Smooth muscle cell of the brain vasculature (primary cell): ENCODE results near the gene ANO7.

ENCODE experiments used
- DNase-seq: peaks from one replicate; pipeline ENCODE4 v3.0.0-alpha.2; 2012; ENCODE audit warnings: low read depth, low spot score

The ANO7 gene

DNA sequence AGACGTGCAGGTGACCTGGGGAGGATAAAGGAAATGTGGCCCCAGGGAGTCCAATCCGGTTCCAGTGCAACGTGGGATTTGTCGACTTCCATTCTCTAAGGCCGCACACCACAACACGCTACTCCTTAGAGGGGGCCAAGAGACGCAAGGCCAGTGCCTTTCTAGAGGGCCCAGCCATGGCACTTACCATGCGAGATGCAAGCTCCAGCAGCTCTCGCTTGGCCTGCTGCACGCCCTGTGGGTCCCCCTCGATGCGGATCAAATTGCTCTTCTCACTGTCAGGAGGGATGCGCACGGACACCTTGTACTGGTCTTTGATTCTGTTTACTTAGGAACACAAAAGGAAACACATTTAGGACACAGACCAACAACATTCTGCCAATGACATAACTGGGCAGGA, 61.2 kb downstream of the ANO7 start:
- DNase-seq: no peak

GRCh38 chr2:241252778-241253475, 64.5 kb downstream of the ANO7 start:
- DNase-seq: no peak

GRCh38 chr2:241254904-241255351, 66.5 kb downstream of the ANO7 start:
- DNase-seq: no peak

GRCh38 chr2:241255542-241256167, 67.2 kb downstream of the ANO7 start:
- DNase-seq: no peak

GRCh38 chr2:241256168-241256545, 67.7 kb downstream of the ANO7 start:
- DNase-seq: no peak

DNA sequence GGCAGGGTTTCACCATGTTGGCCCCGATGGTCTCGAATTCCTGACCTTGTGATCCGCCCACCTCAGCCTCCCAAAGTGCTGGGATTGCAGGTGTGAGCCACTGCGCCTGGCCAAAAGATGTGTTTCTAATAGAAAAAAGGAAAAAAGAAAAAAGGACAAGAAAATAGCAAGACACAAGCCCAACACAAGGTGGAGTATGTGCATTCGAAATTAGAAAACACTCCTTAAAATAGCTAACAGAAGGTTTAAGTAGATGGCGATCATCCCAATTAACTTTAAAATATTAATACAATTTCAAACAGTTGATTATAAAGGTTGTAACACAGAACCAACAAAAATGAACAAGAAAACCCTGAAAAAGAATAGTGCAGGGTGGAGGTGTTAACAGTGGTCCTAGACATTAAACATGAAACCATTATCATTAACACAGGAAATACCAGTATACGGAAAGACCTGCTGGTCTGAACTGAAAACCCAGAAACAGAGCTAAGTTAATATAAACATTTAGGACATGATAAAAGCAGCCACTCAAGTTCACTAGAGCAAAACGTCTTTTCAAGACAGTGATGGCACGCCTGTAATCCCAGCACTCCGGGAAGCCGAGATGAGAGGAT, 69.0 kb downstream of the ANO7 start:
- no peak for DNase-seq

DNA sequence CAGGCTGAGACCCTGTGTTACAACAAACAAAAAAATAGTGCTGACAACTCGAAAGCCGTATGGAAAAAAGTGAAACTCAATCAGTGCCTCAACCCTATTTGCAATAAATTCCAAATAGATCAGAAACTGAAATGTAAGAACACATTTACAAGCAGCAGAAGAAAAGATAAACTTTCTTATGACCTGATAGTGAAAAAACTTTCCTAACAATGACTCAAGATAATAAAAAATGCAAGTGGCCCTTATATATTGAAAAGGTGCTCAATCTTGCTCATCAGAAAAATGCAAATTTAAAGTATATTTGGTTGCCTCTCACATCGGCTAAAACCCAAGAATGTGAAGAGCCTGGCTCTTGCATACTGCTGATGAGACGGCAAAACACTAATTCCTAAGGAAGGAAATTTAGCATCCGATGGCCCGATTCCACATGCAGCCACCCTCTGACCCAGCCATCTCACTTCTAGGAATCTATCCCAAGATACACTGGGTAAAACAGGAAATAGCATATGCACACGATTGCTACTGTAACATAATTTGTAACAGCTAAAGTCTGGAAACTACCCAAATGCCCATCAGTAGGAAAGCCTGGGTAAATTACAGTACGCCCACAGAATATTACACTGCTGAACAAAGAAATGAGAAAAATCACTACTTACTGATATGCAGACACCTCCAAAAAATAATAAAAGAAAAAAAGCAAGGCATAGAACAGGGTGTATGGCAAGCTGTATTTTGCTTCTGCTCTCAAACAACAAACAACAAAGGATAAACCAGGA, 70.2 kb downstream of the ANO7 start:
- DNase-seq: no peak

GRCh38 chr2:241260911-241261310, 72.4 kb downstream of the ANO7 start:
- DNase-seq: no peak

- DNase-seq: no peak
These were observed 73.2 kb downstream of the ANO7 start for GRCh38 chr2:241261628-241262027.

DNA sequence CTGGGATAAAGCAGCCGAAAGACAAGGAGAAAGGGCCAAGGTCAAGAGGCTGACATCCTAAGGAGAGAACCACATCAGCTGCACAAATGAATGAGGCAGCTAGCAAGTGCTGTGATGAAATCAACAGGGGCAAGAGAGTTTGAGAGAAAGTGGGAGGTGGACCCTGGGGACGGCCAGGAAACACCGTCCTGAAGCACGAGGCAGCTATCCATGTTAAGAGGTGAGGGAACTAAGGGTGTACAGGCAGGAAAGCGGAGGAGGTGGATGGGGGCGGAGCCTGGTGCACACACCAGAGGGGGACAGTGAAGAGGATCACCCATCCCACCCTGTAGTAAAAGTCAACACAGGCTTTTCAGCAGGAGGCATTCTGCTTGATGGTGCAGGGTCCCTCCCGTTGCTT, 74.6 kb downstream of the ANO7 start:
- DNase-seq: no peak

- DNase-seq: no peak
These were observed 77.0 kb downstream of the ANO7 start for GRCh38 chr2:241265506-241265905.

- no peak for DNase-seq
These were observed 79.0 kb downstream of the ANO7 start for GRCh38 chr2:241267249-241268067.

- no peak for DNase-seq
These were observed 79.8 kb downstream of the ANO7 start for GRCh38 chr2:241268306-241268705.

DNA sequence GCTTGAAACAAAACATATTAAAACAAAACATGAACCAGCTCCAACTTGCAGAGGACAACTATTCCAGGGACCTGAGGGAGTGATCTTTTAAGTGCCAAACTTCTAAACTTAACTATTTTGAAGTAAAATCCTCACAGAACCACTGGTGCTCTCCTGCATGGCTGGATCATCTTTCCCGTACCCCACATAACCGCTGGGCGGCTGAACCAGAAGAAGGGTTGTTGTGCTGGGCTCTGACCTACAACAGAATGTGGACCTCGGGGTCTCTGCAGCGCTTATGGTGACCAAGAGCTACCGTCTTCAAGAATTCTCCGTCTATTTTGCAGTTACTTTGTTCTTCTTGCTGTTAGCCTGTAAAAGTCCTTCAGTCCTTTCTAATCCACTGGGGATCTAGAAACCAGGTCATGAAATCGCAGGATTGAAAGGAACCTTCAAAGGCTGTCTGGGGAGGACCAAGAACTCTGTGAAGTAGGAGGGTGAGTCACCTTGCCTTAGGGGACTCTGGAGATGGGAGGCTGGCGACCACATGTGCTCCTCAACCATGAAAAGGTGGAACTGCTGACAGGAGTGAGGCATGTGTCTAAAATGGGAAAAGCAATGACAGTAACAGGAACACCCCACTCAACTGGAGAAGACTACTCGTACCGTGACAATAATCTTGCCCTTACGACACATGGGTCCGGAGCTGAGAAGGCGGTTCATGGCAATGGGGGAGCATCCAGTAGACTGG, 80.4 kb downstream of the ANO7 start:
- no peak for DNase-seq

DNA sequence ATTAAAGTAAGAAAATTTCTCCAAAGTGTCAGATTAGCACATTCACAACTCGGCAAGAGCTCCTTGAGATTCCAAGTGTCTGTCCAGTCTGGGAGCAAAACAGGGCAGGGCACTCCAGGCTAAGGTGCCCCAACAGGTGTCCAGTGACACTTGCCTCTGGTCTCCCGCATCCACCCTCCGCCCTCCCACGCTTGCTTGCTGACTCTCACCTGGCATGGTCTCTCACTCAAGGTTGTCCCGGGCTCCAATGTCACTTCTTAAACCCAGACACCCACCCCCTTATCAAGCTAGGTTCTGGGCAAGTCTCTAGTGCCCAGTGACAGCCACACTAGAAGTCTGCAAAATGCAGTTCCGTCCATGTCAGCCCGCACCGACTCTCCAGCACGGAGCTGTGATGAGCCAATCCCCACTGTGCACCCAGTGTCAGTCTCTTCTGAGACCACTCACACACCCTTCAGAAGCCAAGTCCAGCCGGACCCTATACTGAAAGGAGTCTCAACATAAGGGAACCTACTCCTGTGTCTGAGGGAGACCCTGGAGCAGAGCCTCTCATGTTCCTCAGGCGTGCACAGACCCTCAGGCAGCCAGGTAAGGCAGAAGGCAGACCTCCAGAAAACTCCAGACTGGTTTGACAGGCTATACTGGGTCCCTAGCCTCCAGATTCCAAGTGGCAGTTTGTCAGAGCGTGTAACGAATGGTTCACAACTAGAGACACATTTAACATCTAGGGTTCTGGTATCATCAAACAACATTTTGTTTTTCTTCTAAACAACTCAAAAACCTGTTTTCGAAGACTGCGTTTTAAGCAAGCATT, 81.4 kb downstream of the ANO7 start:
- DNase-seq: no peak

DNA sequence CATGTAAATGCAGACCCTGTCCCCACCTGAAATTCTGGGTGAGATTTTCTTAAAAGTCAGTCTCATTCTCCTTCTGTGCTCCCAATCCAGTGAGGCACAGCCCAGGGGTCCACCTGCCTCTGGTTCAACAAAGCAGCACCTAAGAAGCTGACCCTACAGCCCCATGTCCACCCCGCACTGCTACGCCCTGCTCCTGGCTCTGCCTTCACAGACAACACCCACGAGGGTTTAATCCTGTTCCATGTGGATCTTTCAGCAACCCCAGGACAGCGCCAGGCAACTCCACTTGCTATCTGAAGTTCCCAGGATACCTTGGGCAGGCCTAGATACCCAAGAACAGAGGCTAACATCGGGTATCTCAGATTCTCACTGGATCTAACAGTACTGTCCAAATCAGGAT, 82.1 kb downstream of the ANO7 start:
- DNase-seq: no peak

- DNase-seq: peak; percentile 33
These were observed 83.3 kb downstream of the ANO7 start for GRCh38 chr2:241271706-241272302.

DNA sequence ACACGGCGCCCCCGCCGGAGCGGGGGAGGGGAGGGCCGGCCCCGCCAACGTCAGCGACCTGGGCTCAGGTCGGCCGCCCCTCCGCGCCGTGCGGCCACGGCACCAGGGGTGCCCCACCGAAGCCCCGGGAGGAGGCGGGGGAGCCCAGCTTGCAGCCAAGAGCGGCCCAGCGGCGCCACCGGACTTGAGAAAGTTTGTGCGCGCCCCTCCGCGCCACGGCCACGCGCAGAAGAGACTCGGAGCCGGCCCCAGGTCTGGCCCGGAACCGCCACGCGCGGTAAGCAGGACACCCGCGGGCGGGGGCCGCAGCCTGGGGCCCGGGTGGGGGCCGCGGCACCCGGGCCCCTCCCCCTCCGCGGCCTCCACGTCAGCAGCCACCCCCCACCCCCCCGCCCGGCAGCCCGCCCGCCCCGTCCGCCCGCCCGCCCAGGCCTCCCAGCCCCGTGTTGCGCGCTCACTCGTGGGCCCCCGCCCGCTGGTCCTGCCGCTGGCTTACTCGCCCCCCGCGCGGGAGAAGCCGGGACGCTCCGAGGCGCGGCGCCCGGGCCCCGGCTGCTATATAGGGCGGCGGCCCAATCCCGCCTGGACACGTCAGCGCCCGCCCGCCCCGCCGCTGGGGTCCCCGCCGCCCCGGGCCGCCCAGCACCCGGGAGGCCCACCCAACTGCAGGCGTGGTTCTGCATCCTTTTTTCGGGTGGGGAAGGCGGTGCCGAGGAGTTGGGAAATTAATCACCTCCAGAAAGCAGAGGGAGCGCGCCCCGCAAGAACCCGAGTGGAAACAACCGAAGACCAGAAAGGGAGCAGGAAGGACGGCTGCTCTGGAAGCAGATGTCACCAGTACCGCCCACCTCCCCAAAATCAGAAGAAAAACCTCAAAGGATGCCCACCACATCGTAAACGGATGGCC, 84.1 kb downstream of the ANO7 start:
- DNase-seq: no peak
